IMR-90 (cell line): ENCODE measurements around the gene NAA38. TPM values are rescaled to one million over a fixed set of nuclear protein-coding genes. Genes with fewer than 3 reads are reported as not detected.

Experiments used
- ATAC-seq: fragments of 200-7000 bp; cut with Tn5 transposase; 2 replicates; pipeline ENCODE4 v1.9.1; 2020; ENCODE audit warnings: low read depth, mild to moderate bottlenecking, moderate library complexity
- BruUV-seq: library from RNA; stranded (reverse); fragments of 400-500 nt; replicated peaks from 2 replicates; lab custom pipeline; 2021; lab: Mats Ljungman, UMichigan
- CTCF ChIA-PET: fragments of 300-600 bp; formaldehyde crosslinking; extraction: SDS; loops from one replicate; lab custom pipeline; 2021; ENCODE audit warnings: antibody characterized with exemption; lab: Yijun Ruan, JAX
- POLR2A ChIA-PET: fragments of 300-600 bp; sonication (Branson Sonifier 250); formaldehyde crosslinking; loops from one replicate; lab custom pipeline; 2022; ENCODE audit warnings: antibody characterized with exemption; ENCODE audit not compliant: unreplicated experiment; lab: Charles Lee
- DNase-seq: peaks from one replicate; pipeline ENCODE4 v3.0.0; 2013
- H2AFZ ChIP-seq: replicated peaks from 2 replicates; pipeline ENCODE3; 2013; ENCODE audit warnings: low read length, mild to moderate bottlenecking; ENCODE audit not compliant: poor library complexity
- H2AK5ac ChIP-seq: 2 replicates; pipeline ENCODE4 v1.6.1; 2013; ENCODE audit warnings: low read depth, low read length, inconsistent platforms
- H2AK9ac ChIP-seq: replicated peaks from 2 replicates; pipeline ENCODE3; 2013; ENCODE audit warnings: mild to moderate bottlenecking, low read depth, low read length, moderate library complexity; ENCODE audit not compliant: poor library complexity
- H2BK120ac ChIP-seq: 2 replicates; pipeline ENCODE4 v1.6.1; 2013; ENCODE audit warnings: low read depth, low read length, inconsistent platforms
- H2BK15ac ChIP-seq: 3 replicates; pipeline ENCODE4 v1.6.1; 2013; ENCODE audit warnings: low read depth, low read length, inconsistent platforms
- H2BK20ac ChIP-seq: 2 replicates; pipeline ENCODE4 v1.6.1; 2013; ENCODE audit warnings: low read depth, mild to moderate bottlenecking, inconsistent platforms, low read length, moderate library complexity
- H2BK5ac ChIP-seq: 2 replicates; pipeline ENCODE4 v1.6.1; 2013; ENCODE audit warnings: mild to moderate bottlenecking, low read depth, low read length, inconsistent platforms; ENCODE audit not compliant: poor library complexity, severe bottlenecking
- H3K14ac ChIP-seq: replicated peaks from 2 replicates; pipeline ENCODE4 v1.6.1; 2013; ENCODE audit warnings: low read depth, low read length, inconsistent platforms
- H3K18ac ChIP-seq: 2 replicates; pipeline ENCODE4 v1.6.1; 2013; ENCODE audit warnings: low read depth, low read length, control low read depth
- H3K23ac ChIP-seq: 2 replicates; pipeline ENCODE4 v1.6.1; 2013; ENCODE audit warnings: low read depth, low read length, inconsistent platforms
- H3K27ac ChIP-seq: 2 replicates; pipeline ENCODE4 v1.5.1; 2013; ENCODE audit warnings: mild to moderate bottlenecking, control low read depth, low read length; ENCODE audit not compliant: insufficient read depth
- H3K27me3 ChIP-seq: 2 replicates; pipeline ENCODE4 v1.6.1; 2013; ENCODE audit warnings: low read length; ENCODE audit not compliant: control insufficient read depth, insufficient read depth
- H3K36me3 ChIP-seq: 2 replicates; pipeline ENCODE4 v1.6.1; 2013; ENCODE audit warnings: low read length, mixed read lengths; ENCODE audit not compliant: control insufficient read depth, insufficient read depth
- H3K4ac ChIP-seq: 2 replicates; pipeline ENCODE4 v1.6.1; 2013; ENCODE audit warnings: low read depth, low read length, inconsistent platforms
- H3K4me1 ChIP-seq: 2 replicates; pipeline ENCODE4 v1.6.1; 2013; ENCODE audit warnings: low read length, mixed read lengths; ENCODE audit not compliant: control insufficient read depth, insufficient read depth
- H3K4me2 ChIP-seq: 2 replicates; pipeline ENCODE4 v1.6.1; 2013; ENCODE audit warnings: low read depth, mild to moderate bottlenecking, control low read depth, low read length, moderate library complexity
- H3K4me3 ChIP-seq: 2 replicates; pipeline ENCODE4 v1.5.1; 2013; ENCODE audit warnings: low read depth, mild to moderate bottlenecking, control low read depth, low read length, moderate library complexity; ENCODE audit not compliant: insufficient read depth
- H3K56ac ChIP-seq: 2 replicates; pipeline ENCODE4 v1.6.1; 2013; ENCODE audit warnings: low read length, inconsistent platforms; ENCODE audit not compliant: insufficient read depth; ENCODE audit errors: extremely low read depth
- H3K79me1 ChIP-seq, 2 experiments: 2 replicates each; pipeline ENCODE4 v1.6.1; 2013; ENCODE audit warnings: low read length in 2 of 2, inconsistent platforms in 1 of 2, low read depth in 1 of 2
- H3K9ac ChIP-seq: 2 replicates; pipeline ENCODE4 v1.6.1; 2013; ENCODE audit warnings: low read depth, low read length, control low read depth
- H3K9me1 ChIP-seq: 2 replicates; pipeline ENCODE4 v1.6.1; 2013; ENCODE audit warnings: low read length, inconsistent platforms; ENCODE audit not compliant: insufficient read depth
- H3K9me3 ChIP-seq: 2 replicates; pipeline ENCODE4 v1.6.1; 2013; ENCODE audit warnings: low read length; ENCODE audit not compliant: control insufficient read depth, insufficient read depth
- H4K20me1 ChIP-seq: 2 replicates; pipeline ENCODE4 v1.6.1; 2013; ENCODE audit warnings: low read length, inconsistent platforms; ENCODE audit not compliant: insufficient read depth
- H4K5ac ChIP-seq: 2 replicates; pipeline ENCODE4 v1.6.1; 2013; ENCODE audit warnings: mild to moderate bottlenecking, low read depth, low read length, control low read depth
- H4K8ac ChIP-seq, 2 experiments: 2 replicates each; pipeline ENCODE4 v1.6.1; 2013; ENCODE audit warnings: low read depth in 2 of 2, low read length in 2 of 2, control low read depth in 1 of 2, inconsistent platforms in 1 of 2
- H4K91ac ChIP-seq: 2 replicates; pipeline ENCODE4 v1.6.1; 2013; ENCODE audit warnings: low read depth, low read length, inconsistent platforms; ENCODE audit not compliant: insufficient read depth
- CHD1 ChIP-seq: IDR thresholded peaks from 2 replicates; pipeline ENCODE4 v1.6.1; 2012; ENCODE audit warnings: low read depth, low read length, improper control_type of control experiment
- MAZ ChIP-seq: IDR thresholded peaks from 2 replicates; pipeline ENCODE4 v1.6.1; 2012; ENCODE audit warnings: low read depth, mild to moderate bottlenecking, low read length, improper control_type of control experiment, moderate library complexity, borderline replicate concordance
- RAD21 ChIP-seq: IDR thresholded peaks from 2 replicates; pipeline ENCODE4 v1.6.1; 2012; ENCODE audit warnings: low read length, improper control_type of control experiment
- RCOR1 ChIP-seq: IDR thresholded peaks from 2 replicates; pipeline ENCODE4 v1.6.1; 2012; ENCODE audit warnings: mild to moderate bottlenecking, low read length, improper control_type of control experiment; ENCODE audit not compliant: insufficient replicate concordance
- SMC3 ChIP-seq: fragments of 150-350 bp; IDR thresholded peaks from 2 replicates; pipeline ENCODE4 v1.6.1; 2016; ENCODE audit warnings: low read depth, mild to moderate bottlenecking, antibody characterized with exemption, low read length, moderate library complexity
- WGBS, 2 experiments: methylation state at CpG; one replicate each; pipeline versions ENCODE4 v1.1.5 to v1.1.7; 2013; ENCODE audit warnings: missing lambda C conversion rate in 2 of 2; ENCODE audit not compliant: insufficient read length in 1 of 2; ENCODE audit errors: extremely low coverage in 2 of 2; 5-methylcytosine and 5-hydroxymethylcytosine counted together
- dilution Hi-C: fragments of 300-500 bp; cut with HindIII; formaldehyde crosslinking; loops from one replicate; pipeline ENCODE4 v1.14.3; 2018; ENCODE audit warnings: low sequenced_read_pairs; ENCODE audit not compliant: unreplicated experiment
- in situ Hi-C: fragments of 300-500 bp; cut with MboI; formaldehyde crosslinking; loops from 3 replicates; pipeline ENCODE4 v1.14.3; 2019; ENCODE audit warnings: low sequenced_read_pairs, inconsistent platforms, mixed read lengths
- intact Hi-C: fragments of 100-400 bp; cut with micrococcal nuclease; formaldehyde crosslinking; loops from 2 replicates; pipeline ENCODE4 v1.10.0; 2022
- polyA plus RNA-seq, 3 experiments: library from polyadenylated mRNA; depleted of rRNA; stranded (reverse); fragments of >200 nt; gene quantifications; 2 replicates each; pipeline ENCODE4 v1.2.3, GENCODE V29; 2012; ENCODE audit warnings: low replicate concordance in 1 of 3
- total RNA-seq: library from RNA; depleted of rRNA; stranded (reverse); fragments of >200 nt; gene quantifications from 2 replicates; pipeline ENCODE4 v1.2.3, GENCODE V29; 2012
- TF ChIP-seq, protein P1 (sequence below): fragments of 150-350 bp; IDR thresholded peaks from 2 replicates; pipeline ENCODE4 v1.6.1; 2017; ENCODE audit warnings: mild to moderate bottlenecking, antibody characterized with exemption, low read length, low read depth
- TF ChIP-seq, protein P2 (sequence below): conservative IDR thresholded peaks from 2 replicates; pipeline ENCODE4 v1.5.1; 2012; ENCODE audit warnings: mild to moderate bottlenecking, low read depth, low read length, improper control_type of control experiment

Gene NAA38
- total and polyA plus RNA-seq, 2 of the 4 experiments (the other 2 are of a cell fraction) = 40.7 to 76.8 TPM

DNA sequence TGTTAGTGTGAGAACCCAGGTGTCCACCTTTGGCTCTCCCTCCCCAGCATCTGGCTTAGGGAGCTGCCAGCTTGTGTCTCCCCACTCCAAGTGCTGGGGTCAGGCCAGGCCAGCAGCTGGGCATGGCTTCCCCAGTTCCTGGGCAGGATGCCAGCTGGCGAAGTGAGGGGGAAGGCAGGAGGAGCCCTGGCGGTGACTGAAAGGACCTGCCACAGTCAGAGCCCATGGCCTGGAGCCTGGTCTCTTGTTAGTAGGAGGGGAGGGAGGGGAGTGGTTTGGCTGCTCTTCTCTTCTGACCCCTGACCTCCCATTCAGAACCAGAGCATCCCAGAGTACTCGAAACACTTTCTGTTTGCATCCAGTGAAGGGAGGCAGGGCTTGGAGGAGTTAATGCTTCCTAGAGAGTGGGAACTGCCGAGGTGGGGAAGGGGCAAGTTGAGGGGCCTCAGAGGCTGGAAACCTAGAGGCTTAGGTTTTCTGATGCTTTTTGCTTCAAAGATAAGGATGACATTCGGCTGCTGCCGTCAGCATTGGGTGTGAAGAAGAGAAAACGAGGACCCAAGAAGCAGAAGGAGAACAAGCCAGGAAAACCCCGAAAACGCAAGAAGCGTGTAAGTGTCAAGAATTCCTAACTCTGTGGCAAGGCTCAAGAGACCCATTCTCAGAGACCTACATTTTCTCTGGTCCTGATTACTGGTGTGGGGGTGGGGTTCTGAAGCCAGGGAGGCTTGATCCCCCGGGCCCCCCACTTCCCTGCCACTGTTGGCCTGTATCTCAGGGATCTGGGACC, 32.0 kb upstream of the NAA38 start:
- CTCF ChIA-PET = interaction anchor here (0.6 to 0.9 kb wide), 2 partner anchors 12 to 92 kb away, joined by 3 read pairs; no protein-coding TSS in a partner anchor
- 2% methylated on average over 5 of the region's 11 CpGs; no CpG with 5 or more reads in 1 of the 2 experiments for WGBS, 2 experiments

More for the DNA sequence above, 32.0 kb upstream of the NAA38 start:
- Histone ChIP-seq H3K79me1 (peaks cover 7 to 66% of the 10 kb centered on the region in 2 experiments), H3K4me1 (peaks cover 19% of the 10 kb centered on the region), H3K27ac (peak overlapping the region; percentile 95), H4K91ac (peak overlapping the region; percentile 93), H3K4me2 (peak overlapping the region; percentile 29), H2AK5ac (peak overlapping the region; percentile 42), H3K4me3 (no peak overlapping the region), H4K20me1 (peaks cover 17% of the 10 kb centered on the region), H3K9ac (peak overlapping the region; percentile 79), H4K5ac (no peak overlapping the region), H2BK5ac (peak overlapping the region; percentile 93), H4K8ac (peak overlapping the region; percentile 69 to 89; a peak in 2 of 4 replicates), H3K14ac (peak overlapping the region; percentile 89), H3K56ac (0 out of 2 replicates have a peak overlapping the region, but pooled peaks have one; percentile 49), H3K27me3 (no peaks in the 10 kb centered on the region), H3K9me3 (no peaks in the 10 kb centered on the region), H3K18ac (no peak overlapping the region), H2AK9ac (peak overlapping the region; percentile 87), H2BK15ac (0 out of 3 replicates have a peak overlapping the region, but pooled peaks have one; percentile 32), H3K9me1 (peaks cover 7% of the 10 kb centered on the region), H3K23ac (peak overlapping the region; percentile 59), H3K4ac (peak overlapping the region; percentile 90), H2AFZ (peak overlapping the region; percentile 0), H2BK120ac (no peak overlapping the region; the same call in 1 of the 2 replicates), H2BK20ac (no peak overlapping the region), H3K36me3 (peaks cover 25% of the 10 kb centered on the region)
- POLR2A ChIA-PET = interaction anchor here (0.5 kb wide), 1 partner anchor 27 kb away, joined by 9 read pairs; no protein-coding TSS in a partner anchor
- dilution Hi-C loops (no loop called here), intact Hi-C loops (loop anchor here (2.0 kb wide), 1 partner anchor 27 kb away; no protein-coding TSS in a partner anchor), in situ Hi-C loops (no loop called here)
- peak; percentile 54 for TF ChIP-seq RCOR1
- peak; percentile 22 for TF ChIP-seq SMC3
- TF ChIP-seq CHD1 = no peak
- TF ChIP-seq MAZ = peak; percentile 70; the same call in 1 of the 2 replicates
- TF ChIP-seq, protein P1, sequence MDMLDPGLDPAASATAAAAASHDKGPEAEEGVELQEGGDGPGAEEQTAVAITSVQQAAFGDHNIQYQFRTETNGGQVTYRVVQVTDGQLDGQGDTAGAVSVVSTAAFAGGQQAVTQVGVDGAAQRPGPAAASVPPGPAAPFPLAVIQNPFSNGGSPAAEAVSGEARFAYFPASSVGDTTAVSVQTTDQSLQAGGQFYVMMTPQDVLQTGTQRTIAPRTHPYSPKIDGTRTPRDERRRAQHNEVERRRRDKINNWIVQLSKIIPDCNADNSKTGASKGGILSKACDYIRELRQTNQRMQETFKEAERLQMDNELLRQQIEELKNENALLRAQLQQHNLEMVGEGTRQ = no peak
- TF ChIP-seq RAD21 = peak; percentile 22; the same call in 1 of the 2 replicates
- TF ChIP-seq, protein P2, sequence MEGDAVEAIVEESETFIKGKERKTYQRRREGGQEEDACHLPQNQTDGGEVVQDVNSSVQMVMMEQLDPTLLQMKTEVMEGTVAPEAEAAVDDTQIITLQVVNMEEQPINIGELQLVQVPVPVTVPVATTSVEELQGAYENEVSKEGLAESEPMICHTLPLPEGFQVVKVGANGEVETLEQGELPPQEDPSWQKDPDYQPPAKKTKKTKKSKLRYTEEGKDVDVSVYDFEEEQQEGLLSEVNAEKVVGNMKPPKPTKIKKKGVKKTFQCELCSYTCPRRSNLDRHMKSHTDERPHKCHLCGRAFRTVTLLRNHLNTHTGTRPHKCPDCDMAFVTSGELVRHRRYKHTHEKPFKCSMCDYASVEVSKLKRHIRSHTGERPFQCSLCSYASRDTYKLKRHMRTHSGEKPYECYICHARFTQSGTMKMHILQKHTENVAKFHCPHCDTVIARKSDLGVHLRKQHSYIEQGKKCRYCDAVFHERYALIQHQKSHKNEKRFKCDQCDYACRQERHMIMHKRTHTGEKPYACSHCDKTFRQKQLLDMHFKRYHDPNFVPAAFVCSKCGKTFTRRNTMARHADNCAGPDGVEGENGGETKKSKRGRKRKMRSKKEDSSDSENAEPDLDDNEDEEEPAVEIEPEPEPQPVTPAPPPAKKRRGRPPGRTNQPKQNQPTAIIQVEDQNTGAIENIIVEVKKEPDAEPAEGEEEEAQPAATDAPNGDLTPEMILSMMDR = peak; percentile 47
- peak; percentile 86 for DNase-seq
- peak; percentile 38 for ATAC-seq
- no TSS peak for BruUV-seq
